Ishikawa (cell line): Measurements from ENCODE around the gene NEO1.

Source experiments
- CEBPB ChIP-seq: IDR thresholded peaks from 2 replicates; pipeline ENCODE4 v1.6.1; 2012
- CREB1 ChIP-seq: IDR thresholded peaks from 2 replicates; pipeline ENCODE4 v1.6.1; 2012; ENCODE audit warnings: low read depth
- EGR1 ChIP-seq: IDR thresholded peaks from 2 replicates; pipeline ENCODE4 v1.6.1; 2012
- EP300 ChIP-seq: IDR thresholded peaks from 2 replicates; pipeline ENCODE4 v1.6.1; 2012; ENCODE audit warnings: borderline replicate concordance
- FOXM1 ChIP-seq: IDR thresholded peaks from 2 replicates; pipeline ENCODE4 v1.6.1; 2012; ENCODE audit warnings: low read depth, borderline replicate concordance
- NFIC ChIP-seq: IDR thresholded peaks from 2 replicates; pipeline ENCODE4 v1.6.1; 2012
- RAD21 ChIP-seq: IDR thresholded peaks from 2 replicates; pipeline ENCODE4 v1.6.1; 2012; ENCODE audit warnings: low read depth
- REST ChIP-seq: IDR thresholded peaks from 2 replicates; pipeline ENCODE4 v1.6.1; 2012; ENCODE audit warnings: low read depth, mild to moderate bottlenecking
- TAF1 ChIP-seq: IDR thresholded peaks from 2 replicates; pipeline ENCODE4 v1.6.1; 2012; ENCODE audit warnings: low read depth, mild to moderate bottlenecking
- TCF12 ChIP-seq: IDR thresholded peaks from 2 replicates; pipeline ENCODE4 v1.6.1; 2012; ENCODE audit warnings: low read depth
- TEAD4 ChIP-seq: IDR thresholded peaks from 2 replicates; pipeline ENCODE4 v1.6.1; 2012
- YY1 ChIP-seq: IDR thresholded peaks from 2 replicates; pipeline ENCODE4 v1.6.1; 2012; ENCODE audit warnings: low read depth
- ZBTB7A ChIP-seq: IDR thresholded peaks from 2 replicates; pipeline ENCODE4 v1.6.1; 2012; ENCODE audit warnings: low read depth
- TF ChIP-seq, protein P1 (sequence below): IDR thresholded peaks from 2 replicates; pipeline ENCODE4 v1.6.1; 2012
- TF ChIP-seq, protein P2 (sequence below): IDR thresholded peaks from 2 replicates; pipeline ENCODE4 v1.6.1; 2012

The NEO1 gene

DNA sequence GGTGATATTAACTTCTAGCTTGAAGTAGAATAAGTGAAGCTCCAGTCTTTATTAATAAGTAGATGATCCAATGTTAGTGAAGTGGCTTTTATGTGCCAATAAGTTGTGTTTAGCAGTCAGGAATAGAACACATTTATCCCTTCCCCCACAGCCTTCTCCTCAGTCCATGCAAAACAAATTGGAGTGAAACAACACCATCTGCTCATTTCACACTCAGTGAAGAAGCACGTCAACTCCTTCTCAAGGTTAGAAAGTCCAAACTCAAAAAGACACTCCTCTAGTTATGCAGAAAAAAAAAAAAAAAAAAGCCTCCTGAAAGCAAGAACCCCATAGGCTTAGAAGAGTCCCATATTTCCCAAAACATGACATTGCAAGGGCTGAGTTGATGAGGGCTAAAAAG lies 18.0 kb upstream of the NEO1 start:
- TF ChIP-seq CREB1 = no peak
- TF ChIP-seq REST = no peak
- no peak for TF ChIP-seq EGR1
- no peak for TF ChIP-seq TEAD4
- TF ChIP-seq TCF12 = no peak
- TF ChIP-seq FOXM1 = no peak

DNA sequence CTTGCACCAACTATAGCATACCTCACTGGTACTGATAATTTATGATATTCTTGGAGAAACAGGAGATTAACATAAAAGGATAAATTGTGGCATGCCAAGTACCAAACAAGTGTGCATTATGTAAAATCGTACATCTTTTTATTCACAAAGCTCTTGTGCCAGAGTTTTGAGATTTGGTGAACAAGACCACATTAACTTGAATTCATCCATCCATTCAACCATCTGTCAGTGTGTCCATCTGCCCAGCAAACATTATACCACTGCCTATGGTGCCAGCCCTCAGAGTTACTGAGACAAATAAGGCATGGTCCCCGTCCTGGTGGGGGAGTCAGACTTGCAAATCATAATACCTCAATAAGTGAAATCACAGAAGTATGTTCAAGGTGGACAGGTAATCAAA lies 17.0 kb upstream of the NEO1 start:
- TF ChIP-seq YY1 = no peak
- no peak for TF ChIP-seq RAD21
- no peak for TF ChIP-seq EGR1
- TF ChIP-seq, protein P1, sequence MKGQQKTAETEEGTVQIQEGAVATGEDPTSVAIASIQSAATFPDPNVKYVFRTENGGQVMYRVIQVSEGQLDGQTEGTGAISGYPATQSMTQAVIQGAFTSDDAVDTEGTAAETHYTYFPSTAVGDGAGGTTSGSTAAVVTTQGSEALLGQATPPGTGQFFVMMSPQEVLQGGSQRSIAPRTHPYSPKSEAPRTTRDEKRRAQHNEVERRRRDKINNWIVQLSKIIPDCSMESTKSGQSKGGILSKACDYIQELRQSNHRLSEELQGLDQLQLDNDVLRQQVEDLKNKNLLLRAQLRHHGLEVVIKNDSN = no peak
- TF ChIP-seq, protein P2, sequence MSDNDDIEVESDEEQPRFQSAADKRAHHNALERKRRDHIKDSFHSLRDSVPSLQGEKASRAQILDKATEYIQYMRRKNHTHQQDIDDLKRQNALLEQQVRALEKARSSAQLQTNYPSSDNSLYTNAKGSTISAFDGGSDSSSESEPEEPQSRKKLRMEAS = no peak

GRCh38 chr15:73038220-73038619 lies 14.0 kb upstream of the NEO1 start:
- TF ChIP-seq EP300 (no peak), REST (no peak), CEBPB (no peak), TCF12 (no peak), RAD21 (no peak)
- TF ChIP-seq, protein P2 = no peak
- TF ChIP-seq, protein P1 = no peak

DNA sequence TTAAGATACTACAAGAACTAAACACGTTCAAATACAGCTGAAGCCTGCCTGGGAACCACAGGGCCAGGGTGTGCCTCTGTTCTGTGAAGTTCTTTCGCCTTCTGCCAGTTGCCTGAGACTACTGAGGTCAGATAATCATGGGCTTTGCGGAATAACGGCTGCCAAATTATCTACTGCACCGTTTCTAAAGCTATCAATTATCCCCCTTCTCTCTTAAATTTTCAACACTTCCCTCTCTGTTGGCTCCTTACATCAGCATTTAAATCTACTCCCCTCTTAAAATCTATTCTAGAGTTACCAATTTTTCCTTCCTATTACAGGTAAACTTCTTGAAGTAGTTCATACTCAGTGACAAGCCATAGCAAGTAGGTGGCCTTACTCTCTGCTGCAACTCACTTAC lies 6.2 kb upstream of the NEO1 start:
- TF ChIP-seq, protein P2 = no peak
- no peak for TF ChIP-seq EGR1
- no peak for TF ChIP-seq TAF1
- TF ChIP-seq NFIC = no peak
- no peak for TF ChIP-seq CEBPB
- no peak for TF ChIP-seq RAD21
- no peak for TF ChIP-seq FOXM1
- no peak for TF ChIP-seq TCF12
- TF ChIP-seq YY1 = no peak
- TF ChIP-seq ZBTB7A = no peak
- TF ChIP-seq, protein P1 = no peak
- TF ChIP-seq TEAD4 = no peak
- TF ChIP-seq CREB1 = no peak
- no peak for TF ChIP-seq EP300
- TF ChIP-seq REST = no peak

DNA sequence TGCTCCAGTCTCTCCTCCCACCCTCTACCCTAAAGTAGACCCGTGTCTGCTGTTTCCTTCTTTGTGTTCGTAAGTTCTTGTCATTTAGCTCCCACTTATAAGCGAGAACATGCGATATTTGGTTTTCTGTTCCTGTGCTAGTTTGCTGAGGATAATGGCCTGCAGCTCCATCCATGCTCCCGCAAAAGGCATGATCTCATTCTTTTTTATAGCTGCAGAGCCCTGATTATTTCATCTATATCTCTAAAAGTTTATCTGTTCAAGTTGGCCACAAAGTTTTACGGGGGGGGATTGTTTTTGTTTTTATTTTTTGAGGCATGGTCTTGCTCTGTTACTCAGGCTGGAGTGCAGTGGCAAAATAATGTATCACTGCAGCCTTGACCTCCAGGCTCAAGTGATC lies 4.4 kb upstream of the NEO1 start:
- TF ChIP-seq FOXM1 = no peak
- TF ChIP-seq CEBPB = no peak
- no peak for TF ChIP-seq RAD21
- no peak for TF ChIP-seq ZBTB7A
- TF ChIP-seq NFIC = no peak
- no peak for TF ChIP-seq REST
- TF ChIP-seq CREB1 = no peak
- no peak for TF ChIP-seq TCF12
- TF ChIP-seq, protein P1 = no peak
- no peak for TF ChIP-seq TAF1
- TF ChIP-seq EGR1 = no peak
- no peak for TF ChIP-seq YY1
- no peak for TF ChIP-seq TEAD4
- TF ChIP-seq EP300 = no peak
- TF ChIP-seq, protein P2 = no peak
